Measurements from ENCODE around the gene MRPL12.

Gene MRPL12

GRCh38 chr17:81688616-81689015 is 14.6 kb upstream of the MRPL12 start:
- no peaks in the 10 kb centered on the region for H3K9me3 Mint-ChIP-seq
- H3K27me3 Mint-ChIP-seq (ENCODE audit: low read depth) = no peaks in the 10 kb centered on the region
- TF ChIP-seq CTCF (IDR thresholded peaks at IDR 0.05; ENCODE audit: unreplicated experiment in 3 of 3) = no peak
- peaks cover 40% of the 10 kb centered on the region for H3K36me3 Mint-ChIP-seq (ENCODE audit: low read depth)
- H3K4me3 Mint-ChIP-seq = no peak overlapping the region
- H3K4me1 Mint-ChIP-seq = peaks cover 9% of the 10 kb centered on the region
- H3K27ac Mint-ChIP-seq = no peak overlapping the region

- Mint-ChIP-seq H3K27me3 (ENCODE audit: low read depth) (no peaks in the 10 kb centered on the region), H3K4me3 (no peak overlapping the region), H3K9me3 (no peaks in the 10 kb centered on the region), H3K4me1 (no peaks in the 10 kb centered on the region), H3K36me3 (ENCODE audit: low read depth) (peaks cover 40% of the 10 kb centered on the region), H3K27ac (no peak overlapping the region)
- no peak for TF ChIP-seq CTCF (IDR thresholded peaks at IDR 0.05; ENCODE audit: unreplicated experiment in 3 of 3)
Measured at GRCh38 chr17:81690066-81690465, 13.1 kb upstream of the MRPL12 start.

- peaks cover 40% of the 10 kb centered on the region for H3K36me3 Mint-ChIP-seq (ENCODE audit: low read depth)
- no peak overlapping the region for H3K4me3 Mint-ChIP-seq
- no peaks in the 10 kb centered on the region for H3K27me3 Mint-ChIP-seq (ENCODE audit: low read depth)
- no peak overlapping the region for H3K27ac Mint-ChIP-seq
- H3K4me1 Mint-ChIP-seq = no peaks in the 10 kb centered on the region
- no peaks in the 10 kb centered on the region for H3K9me3 Mint-ChIP-seq
- no peak for TF ChIP-seq CTCF (IDR thresholded peaks at IDR 0.05; ENCODE audit: unreplicated experiment in 3 of 3)
Measured at GRCh38 chr17:81690549-81690948, 12.6 kb upstream of the MRPL12 start.

DNA sequence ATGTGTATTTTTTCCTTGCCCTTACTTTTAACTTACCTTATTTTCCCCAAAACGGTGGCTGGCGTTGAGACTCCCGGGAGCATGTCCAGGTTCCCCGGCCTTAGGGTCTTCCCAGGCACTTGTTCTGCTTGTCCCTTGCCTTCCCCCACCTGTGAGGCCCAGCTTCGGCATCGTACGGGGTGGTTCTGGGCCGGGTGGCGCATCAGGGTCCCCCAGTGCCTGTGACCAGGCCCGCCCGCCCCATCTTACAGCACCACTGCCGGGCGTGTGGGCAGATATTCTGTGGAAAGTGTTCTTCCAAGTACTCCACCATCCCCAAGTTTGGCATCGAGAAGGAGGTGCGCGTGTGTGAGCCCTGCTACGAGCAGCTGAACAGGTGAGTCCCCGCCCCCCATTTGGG is 12.0 kb upstream of the MRPL12 start:
- H3K36me3 Mint-ChIP-seq (ENCODE audit: low read depth) = peaks cover 39% of the 10 kb centered on the region
- H3K27ac Mint-ChIP-seq = no peak overlapping the region
- H3K27me3 Mint-ChIP-seq (ENCODE audit: low read depth) = no peaks in the 10 kb centered on the region
- no peaks in the 10 kb centered on the region for H3K4me1 Mint-ChIP-seq
- no peak overlapping the region for H3K4me3 Mint-ChIP-seq
- TF ChIP-seq CTCF (IDR thresholded peaks at IDR 0.05; ENCODE audit: unreplicated experiment in 3 of 3) = no peak
- no peaks in the 10 kb centered on the region for H3K9me3 Mint-ChIP-seq

GRCh38 chr17:81691608-81692007 is 11.6 kb upstream of the MRPL12 start:
- Mint-ChIP-seq H3K4me1 (no peaks in the 10 kb centered on the region), H3K9me3 (no peaks in the 10 kb centered on the region), H3K27me3 (ENCODE audit: low read depth) (no peaks in the 10 kb centered on the region), H3K36me3 (ENCODE audit: low read depth) (peaks cover 36% of the 10 kb centered on the region), H3K27ac (no peak overlapping the region), H3K4me3 (no peak overlapping the region)
- TF ChIP-seq CTCF (IDR thresholded peaks at IDR 0.05; ENCODE audit: unreplicated experiment in 3 of 3) = no peak

GRCh38 chr17:81693509-81694210 is 9.5 kb upstream of the MRPL12 start:
- H3K27ac Mint-ChIP-seq = no peak overlapping the region
- no peaks in the 10 kb centered on the region for H3K27me3 Mint-ChIP-seq (ENCODE audit: low read depth)
- H3K4me3 Mint-ChIP-seq = no peak overlapping the region
- TF ChIP-seq CTCF (IDR thresholded peaks at IDR 0.05; ENCODE audit: unreplicated experiment in 3 of 3) = no peak
- peaks cover 46% of the 10 kb centered on the region for H3K36me3 Mint-ChIP-seq (ENCODE audit: low read depth)
- no peaks in the 10 kb centered on the region for H3K4me1 Mint-ChIP-seq
- H3K9me3 Mint-ChIP-seq = no peaks in the 10 kb centered on the region

All from nephron (organoid).